Cardiac fibroblast (primary cell): ENCODE data around the gene PRDM4.
"Not testable (repeated sequence)": the region's sequence is repeated elsewhere in the genome, so short reads cannot be mapped to it uniquely, and the experiment has no call there.

ENCODE experiments used
- DNase-seq, 2 donors: peaks; one replicate each; pipeline versions ENCODE4 v3.0.0 to v3.0.0-alpha.2; 2010; ENCODE audit warnings: low read depth in 2 of 2
- H3K4me3 ChIP-seq, 2 donors: replicated peaks in 1 of 2; 1 replicate in 1 of 2; 2 replicates in 1 of 2; pipeline ENCODE4 v1.5.1; 2011; ENCODE audit warnings: low read depth in 2 of 2, low read length in 2 of 2, mild to moderate bottlenecking in 2 of 2, moderate library complexity in 1 of 2
- TF ChIP-seq, protein P1 (sequence below): IDR thresholded peaks from one replicate; pipeline ENCODE4 v1.5.1; 2011; ENCODE audit warnings: low read depth, mild to moderate bottlenecking, low read length, inconsistent platforms

PRDM4 gene

GRCh38 chr12:107730618-107731341 is 30.2 kb downstream of the PRDM4 start:
- H3K4me3 ChIP-seq, result no peak overlapping the region
- TF ChIP-seq, protein P1, sequence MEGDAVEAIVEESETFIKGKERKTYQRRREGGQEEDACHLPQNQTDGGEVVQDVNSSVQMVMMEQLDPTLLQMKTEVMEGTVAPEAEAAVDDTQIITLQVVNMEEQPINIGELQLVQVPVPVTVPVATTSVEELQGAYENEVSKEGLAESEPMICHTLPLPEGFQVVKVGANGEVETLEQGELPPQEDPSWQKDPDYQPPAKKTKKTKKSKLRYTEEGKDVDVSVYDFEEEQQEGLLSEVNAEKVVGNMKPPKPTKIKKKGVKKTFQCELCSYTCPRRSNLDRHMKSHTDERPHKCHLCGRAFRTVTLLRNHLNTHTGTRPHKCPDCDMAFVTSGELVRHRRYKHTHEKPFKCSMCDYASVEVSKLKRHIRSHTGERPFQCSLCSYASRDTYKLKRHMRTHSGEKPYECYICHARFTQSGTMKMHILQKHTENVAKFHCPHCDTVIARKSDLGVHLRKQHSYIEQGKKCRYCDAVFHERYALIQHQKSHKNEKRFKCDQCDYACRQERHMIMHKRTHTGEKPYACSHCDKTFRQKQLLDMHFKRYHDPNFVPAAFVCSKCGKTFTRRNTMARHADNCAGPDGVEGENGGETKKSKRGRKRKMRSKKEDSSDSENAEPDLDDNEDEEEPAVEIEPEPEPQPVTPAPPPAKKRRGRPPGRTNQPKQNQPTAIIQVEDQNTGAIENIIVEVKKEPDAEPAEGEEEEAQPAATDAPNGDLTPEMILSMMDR, result no peak
- no peak for DNase-seq

DNA sequence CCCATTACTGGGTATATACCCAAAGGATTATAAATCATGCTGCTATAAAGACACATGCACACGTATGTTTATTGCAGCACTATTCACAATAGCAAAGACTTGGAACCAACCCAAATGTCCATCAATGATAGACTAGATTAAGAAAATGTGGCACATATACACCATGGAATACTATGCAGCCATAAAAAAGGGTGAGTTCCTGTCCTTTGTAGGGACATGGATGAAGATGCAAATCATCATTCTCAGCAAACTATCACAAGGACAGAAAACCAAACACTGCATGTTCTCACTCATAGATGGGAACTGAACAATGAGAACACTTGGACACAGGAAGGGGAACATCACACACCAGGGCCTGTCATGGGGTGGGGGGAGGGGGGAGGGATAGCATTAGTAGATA is 33.2 kb downstream of the PRDM4 start:
- H3K4me3 ChIP-seq, DNase-seq: not testable (repeated sequence)

DNA sequence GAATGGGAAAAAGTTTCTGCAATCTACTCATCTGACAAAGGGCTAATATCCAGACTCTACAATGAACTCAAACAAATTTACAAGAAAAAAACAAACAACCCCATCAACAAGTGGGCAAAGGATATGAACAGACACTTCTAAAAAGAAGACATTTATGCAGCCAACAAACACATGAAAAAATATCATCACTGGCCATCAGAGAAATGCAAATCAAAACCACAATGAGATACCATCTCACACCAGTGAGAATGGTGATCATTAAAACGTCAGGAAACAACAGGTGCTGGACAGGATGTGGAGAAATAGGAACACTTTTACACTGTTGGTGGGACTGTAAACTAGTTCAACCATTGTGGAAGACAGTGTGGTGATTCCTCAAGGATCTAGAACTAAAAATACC is 33.6 kb downstream of the PRDM4 start:
- not testable (repeated sequence) for H3K4me3 ChIP-seq, DNase-seq

GRCh38 chr12:107718606-107719005 is 42.3 kb downstream of the PRDM4 start:
- no peak for DNase-seq
- TF ChIP-seq, protein P1, result no peak
- H3K4me3 ChIP-seq, result no peak overlapping the region

GRCh38 chr12:107715780-107716179 is 45.2 kb downstream of the PRDM4 start:
- DNase-seq, result no peak
- TF ChIP-seq, protein P1, result no peak
- no peak overlapping the region for H3K4me3 ChIP-seq

GRCh38 chr12:107705522-107705921 is 55.4 kb downstream of the PRDM4 start:
- H3K4me3 ChIP-seq, DNase-seq: not testable (repeated sequence)

- H3K4me3 ChIP-seq, result no peak overlapping the region
- DNase-seq, result peak in 1 of 2 donors; percentile 66
- TF ChIP-seq, protein P1, result no peak
These were observed 56.9 kb downstream of the PRDM4 start for GRCh38 chr12:107704041-107704440.

GRCh38 chr12:107702106-107702505 is 58.8 kb downstream of the PRDM4 start:
- no peak for DNase-seq
- H3K4me3 ChIP-seq, result no peak overlapping the region
- TF ChIP-seq, protein P1, result no peak
